Loucy (cell line): ENCODE results near the gene ELF5.

ENCODE experiments used
- H2AFZ ChIP-seq: fragments of 200-600 bp; sonication (generic); 2 replicates; pipeline ENCODE4 v1.6.0; 2016; ENCODE audit warnings: antibody characterized with exemption, mild to moderate bottlenecking, low read length, moderate library complexity
- H3F3A ChIP-seq: fragments of 200-600 bp; 2 replicates; pipeline ENCODE4 v1.6.0; 2016; ENCODE audit warnings: antibody characterized with exemption, low read depth, mild to moderate bottlenecking
- H3K27me3 ChIP-seq: fragments of 200-600 bp; sonication (generic); 2 replicates; pipeline ENCODE4 v1.6.1; 2014; ENCODE audit warnings: low read length, mild to moderate bottlenecking; ENCODE audit not compliant: insufficient read depth, poor library complexity, severe bottlenecking
- H3K36me3 ChIP-seq: fragments of 200-600 bp; sonication (generic); 2 replicates; pipeline ENCODE4 v1.6.1; 2016; ENCODE audit warnings: low read length; ENCODE audit not compliant: insufficient read depth
- H3K4me1 ChIP-seq: fragments of 200-600 bp; sonication (generic); 2 replicates; pipeline ENCODE4 v1.5.1; 2014; ENCODE audit warnings: low read length, mild to moderate bottlenecking; ENCODE audit not compliant: insufficient read depth, poor library complexity, severe bottlenecking
- H3K4me2 ChIP-seq: fragments of 200-600 bp; sonication (generic); 2 replicates; pipeline ENCODE4 v1.6.0; 2014; ENCODE audit warnings: antibody characterized with exemption, low read length, low read depth, mild to moderate bottlenecking; ENCODE audit not compliant: poor library complexity, severe bottlenecking
- H3K4me3 ChIP-seq: fragments of 200-600 bp; sonication (generic); 2 replicates; pipeline ENCODE4 v1.5.1; 2014; ENCODE audit warnings: low read length, mild to moderate bottlenecking, mixed read lengths; ENCODE audit not compliant: poor library complexity, severe bottlenecking
- H3K79me2 ChIP-seq: fragments of 200-600 bp; sonication (generic); 2 replicates; pipeline ENCODE4 v1.6.1; 2014; ENCODE audit warnings: low read length; ENCODE audit not compliant: insufficient read depth
- H3K9ac ChIP-seq: fragments of 200-600 bp; sonication (generic); 2 replicates; pipeline ENCODE4 v1.6.0; 2014; ENCODE audit warnings: mild to moderate bottlenecking, low read depth, low read length, moderate library complexity; ENCODE audit not compliant: poor library complexity, severe bottlenecking
- H3K9me2 ChIP-seq: fragments of 200-600 bp; sonication (generic); replicated peaks from 2 replicates; pipeline ENCODE4 v1.6.1; 2016; ENCODE audit warnings: low read depth, low read length, mixed read lengths
- H3K9me3 ChIP-seq: fragments of 200-600 bp; sonication (generic); 2 replicates; pipeline ENCODE4 v1.6.1; 2014; ENCODE audit warnings: mild to moderate bottlenecking, antibody characterized with exemption, low read length, low read depth; ENCODE audit not compliant: insufficient read depth
- H4K20me1 ChIP-seq: fragments of 200-600 bp; sonication (generic); 2 replicates; pipeline ENCODE4 v1.6.0; 2014; ENCODE audit warnings: antibody characterized with exemption, low read length, mild to moderate bottlenecking; ENCODE audit not compliant: insufficient read depth, poor library complexity, severe bottlenecking
- EZH2phosphoT487 ChIP-seq: fragments of 200-600 bp; IDR thresholded peaks from 2 replicates; pipeline ENCODE4 v1.6.1; 2018; ENCODE audit warnings: antibody characterized with exemption, mild to moderate bottlenecking, moderate library complexity, borderline replicate concordance
- TF ChIP-seq, protein P1 (sequence below): fragments of 200-600 bp; sonication (generic); conservative IDR thresholded peaks from 2 replicates; pipeline ENCODE4 v1.5.1; 2014; ENCODE audit warnings: mild to moderate bottlenecking, antibody characterized with exemption, low read length

The ELF5 gene

DNA sequence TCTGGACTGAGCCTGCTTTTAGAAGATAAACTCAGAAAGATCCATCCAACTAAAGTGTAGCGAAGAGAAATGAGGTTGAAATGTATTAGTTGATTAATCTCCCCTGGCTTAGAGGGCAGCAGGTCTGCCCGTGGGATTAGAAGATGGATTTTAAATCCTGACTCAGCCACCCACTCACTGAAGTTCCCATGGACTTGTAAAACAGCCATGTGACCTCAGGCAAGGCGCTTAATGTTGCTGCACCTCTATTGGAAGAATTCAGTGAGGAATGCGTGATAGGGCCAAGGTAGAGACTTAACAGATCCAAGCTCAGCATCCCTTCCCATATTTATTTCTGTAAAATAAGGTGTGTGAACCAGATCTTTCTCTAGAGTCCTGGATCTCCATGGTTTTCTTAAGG is 45.1 kb upstream of the ELF5 start:
- Histone ChIP-seq H2AFZ (no peak overlapping the region), H3K9me3 (no peaks in the 10 kb centered on the region), H3F3A (no peaks in the 10 kb centered on the region), H3K9me2 (no peaks in the 10 kb centered on the region), H3K79me2 (no peaks in the 10 kb centered on the region), H3K9ac (no peak overlapping the region), H3K36me3 (no peaks in the 10 kb centered on the region), H3K4me2 (no peak overlapping the region), H4K20me1 (no peaks in the 10 kb centered on the region), H3K27me3 (peaks cover 8% of the 10 kb centered on the region), H3K4me3 (no peak overlapping the region), H3K4me1 (no peaks in the 10 kb centered on the region)
- no peak for TF ChIP-seq EZH2phosphoT487
- TF ChIP-seq, protein P1, sequence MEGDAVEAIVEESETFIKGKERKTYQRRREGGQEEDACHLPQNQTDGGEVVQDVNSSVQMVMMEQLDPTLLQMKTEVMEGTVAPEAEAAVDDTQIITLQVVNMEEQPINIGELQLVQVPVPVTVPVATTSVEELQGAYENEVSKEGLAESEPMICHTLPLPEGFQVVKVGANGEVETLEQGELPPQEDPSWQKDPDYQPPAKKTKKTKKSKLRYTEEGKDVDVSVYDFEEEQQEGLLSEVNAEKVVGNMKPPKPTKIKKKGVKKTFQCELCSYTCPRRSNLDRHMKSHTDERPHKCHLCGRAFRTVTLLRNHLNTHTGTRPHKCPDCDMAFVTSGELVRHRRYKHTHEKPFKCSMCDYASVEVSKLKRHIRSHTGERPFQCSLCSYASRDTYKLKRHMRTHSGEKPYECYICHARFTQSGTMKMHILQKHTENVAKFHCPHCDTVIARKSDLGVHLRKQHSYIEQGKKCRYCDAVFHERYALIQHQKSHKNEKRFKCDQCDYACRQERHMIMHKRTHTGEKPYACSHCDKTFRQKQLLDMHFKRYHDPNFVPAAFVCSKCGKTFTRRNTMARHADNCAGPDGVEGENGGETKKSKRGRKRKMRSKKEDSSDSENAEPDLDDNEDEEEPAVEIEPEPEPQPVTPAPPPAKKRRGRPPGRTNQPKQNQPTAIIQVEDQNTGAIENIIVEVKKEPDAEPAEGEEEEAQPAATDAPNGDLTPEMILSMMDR, result no peak

DNA sequence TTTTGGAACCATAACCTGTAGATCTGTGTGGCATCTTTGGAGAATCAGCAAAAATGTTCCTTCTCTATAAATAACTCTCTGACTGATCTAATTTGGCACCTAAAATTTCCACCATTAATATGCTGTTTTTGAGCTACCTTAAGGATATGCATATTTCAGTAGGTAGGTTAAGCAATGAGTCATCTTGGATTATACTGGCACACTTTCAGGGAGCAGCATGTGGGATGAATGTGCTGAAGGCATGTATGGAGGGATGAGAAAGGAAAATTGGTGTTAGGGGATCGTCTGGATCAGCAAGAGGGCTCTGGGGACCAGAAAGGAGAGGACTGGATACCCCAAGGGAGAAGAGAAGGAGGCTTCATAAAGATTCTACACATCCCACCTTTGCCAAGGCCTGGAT is 44.6 kb upstream of the ELF5 start:
- Histone ChIP-seq H3K36me3 (no peaks in the 10 kb centered on the region), H3K9me2 (no peaks in the 10 kb centered on the region), H3F3A (no peaks in the 10 kb centered on the region), H3K9ac (no peak overlapping the region), H3K9me3 (no peaks in the 10 kb centered on the region), H3K27me3 (peaks cover 8% of the 10 kb centered on the region), H4K20me1 (no peaks in the 10 kb centered on the region), H3K4me3 (no peak overlapping the region), H3K4me2 (no peak overlapping the region), H3K4me1 (no peaks in the 10 kb centered on the region), H2AFZ (no peak overlapping the region), H3K79me2 (no peaks in the 10 kb centered on the region)
- TF ChIP-seq, protein P1, result no peak
- no peak for TF ChIP-seq EZH2phosphoT487

DNA sequence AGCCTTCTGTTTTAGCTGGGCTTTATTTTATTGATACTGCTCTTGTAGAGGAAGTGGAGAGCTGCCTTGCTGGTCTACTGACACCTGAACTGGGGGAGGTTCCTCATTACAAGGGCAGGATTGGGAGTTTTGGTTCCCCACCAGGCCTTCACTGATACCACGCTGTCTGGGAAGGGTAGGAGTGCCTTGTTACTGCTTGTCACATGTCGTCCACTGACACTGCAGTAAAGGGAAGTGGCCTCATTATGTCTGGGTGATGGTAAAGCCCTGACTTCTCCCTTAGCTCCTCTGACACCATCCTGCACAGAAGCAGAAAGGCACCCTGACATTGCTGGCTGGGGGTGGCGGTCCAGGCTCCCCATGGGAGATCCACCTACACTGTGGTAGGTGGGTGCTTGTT is 38.7 kb upstream of the ELF5 start:
- H3K4me2 ChIP-seq, result no peak overlapping the region
- no peak overlapping the region for H2AFZ ChIP-seq
- no peaks in the 10 kb centered on the region for H3K9me2 ChIP-seq
- H3K27me3 ChIP-seq, result peaks cover 8% of the 10 kb centered on the region
- no peaks in the 10 kb centered on the region for H3K36me3 ChIP-seq
- TF ChIP-seq, protein P1, result no peak
- no peak for TF ChIP-seq EZH2phosphoT487
- no peak overlapping the region for H3K4me3 ChIP-seq
- no peaks in the 10 kb centered on the region for H3K9me3 ChIP-seq
- no peaks in the 10 kb centered on the region for H3F3A ChIP-seq
- no peak overlapping the region for H3K9ac ChIP-seq
- no peaks in the 10 kb centered on the region for H3K4me1 ChIP-seq
- no peaks in the 10 kb centered on the region for H4K20me1 ChIP-seq
- H3K79me2 ChIP-seq, result no peaks in the 10 kb centered on the region
